ENCODE measurements around the gene ZNF70. TPM values are rescaled to one million over a fixed set of nuclear protein-coding genes. Genes with fewer than 3 reads are reported as not detected.
A peak's percentile ranks its signal among the peaks of the same experiment; 100 is the strongest.

The ZNF70 gene
- total RNA-seq, 1 donor from 2014 or later, result 12.1 TPM

GRCh38 chr22:23752750-23753149 is 1.8 kb upstream of the ZNF70 start:
- no peaks in the 10 kb centered on the region for H3K27me3 Mint-ChIP-seq (ENCODE audit: low read depth)
- TF ChIP-seq CTCF (IDR thresholded peaks at IDR 0.05), result no peak
- no peak overlapping the region for H3K4me3 Mint-ChIP-seq (ENCODE audit: unreplicated experiment)
- DNase-seq (ENCODE audit: low spot score), result no peak
- no peaks in the 10 kb centered on the region for H3K9me3 Mint-ChIP-seq (ENCODE audit: low read depth)
- peaks cover 17% of the 10 kb centered on the region for H3K4me1 Mint-ChIP-seq (ENCODE audit: low read depth)
- H3K27ac Mint-ChIP-seq (ENCODE audit: unreplicated experiment), result no peak overlapping the region
- no peaks in the 10 kb centered on the region for H3K36me3 Mint-ChIP-seq (ENCODE audit: low read depth)

GRCh38 chr22:23752090-23752691 is 1.3 kb upstream of the ZNF70 start:
- H3K4me1 Mint-ChIP-seq (ENCODE audit: low read depth), result peaks cover 17% of the 10 kb centered on the region
- no peaks in the 10 kb centered on the region for H3K9me3 Mint-ChIP-seq (ENCODE audit: low read depth)
- DNase-seq (ENCODE audit: low spot score), result no peak
- TF ChIP-seq CTCF (IDR thresholded peaks at IDR 0.05), result no peak
- H3K36me3 Mint-ChIP-seq (ENCODE audit: low read depth), result no peaks in the 10 kb centered on the region
- peak overlapping the region; percentile 29 for H3K27ac Mint-ChIP-seq (ENCODE audit: unreplicated experiment)
- no peaks in the 10 kb centered on the region for H3K27me3 Mint-ChIP-seq (ENCODE audit: low read depth)
- peak overlapping the region; percentile 75 for H3K4me3 Mint-ChIP-seq (ENCODE audit: unreplicated experiment)

- H3K4me1 Mint-ChIP-seq (ENCODE audit: low read depth), result peaks cover 17% of the 10 kb centered on the region
- no peak for DNase-seq (ENCODE audit: low spot score)
- TF ChIP-seq CTCF (IDR thresholded peaks at IDR 0.05), result no peak
- H3K4me3 Mint-ChIP-seq (ENCODE audit: unreplicated experiment), result peak overlapping the region; percentile 75
- H3K36me3 Mint-ChIP-seq (ENCODE audit: low read depth), result no peaks in the 10 kb centered on the region
- no peaks in the 10 kb centered on the region for H3K9me3 Mint-ChIP-seq (ENCODE audit: low read depth)
- H3K27ac Mint-ChIP-seq (ENCODE audit: unreplicated experiment), result peak overlapping the region; percentile 65
- no peaks in the 10 kb centered on the region for H3K27me3 Mint-ChIP-seq (ENCODE audit: low read depth)
Measured at GRCh38 chr22:23751441-23751996, 607 bp upstream of the ZNF70 start.

GRCh38 chr22:23750367-23750713 is 572 bp downstream of the ZNF70 start:
- Mint-ChIP-seq H3K9me3 (ENCODE audit: low read depth) (no peaks in the 10 kb centered on the region), H3K27ac (ENCODE audit: unreplicated experiment) (peak overlapping the region; percentile 91), H3K27me3 (ENCODE audit: low read depth) (no peaks in the 10 kb centered on the region), H3K4me1 (ENCODE audit: low read depth) (peaks cover 17% of the 10 kb centered on the region), H3K36me3 (ENCODE audit: low read depth) (no peaks in the 10 kb centered on the region), H3K4me3 (ENCODE audit: unreplicated experiment) (peak overlapping the region; percentile 90)
- DNase-seq (ENCODE audit: low spot score), result no peak
- no peak for TF ChIP-seq CTCF (IDR thresholded peaks at IDR 0.05)

- TF ChIP-seq CTCF (IDR thresholded peaks at IDR 0.05), result no peak
- peak overlapping the region; percentile 90 for H3K4me3 Mint-ChIP-seq (ENCODE audit: unreplicated experiment)
- DNase-seq (ENCODE audit: low spot score), result no peak
- H3K36me3 Mint-ChIP-seq (ENCODE audit: low read depth), result peaks cover 5% of the 10 kb centered on the region
- H3K9me3 Mint-ChIP-seq (ENCODE audit: low read depth), result no peaks in the 10 kb centered on the region
- H3K4me1 Mint-ChIP-seq (ENCODE audit: low read depth), result peaks cover 17% of the 10 kb centered on the region
- no peaks in the 10 kb centered on the region for H3K27me3 Mint-ChIP-seq (ENCODE audit: low read depth)
- H3K27ac Mint-ChIP-seq (ENCODE audit: unreplicated experiment), result peak overlapping the region; percentile 91
Measured at GRCh38 chr22:23749841-23750301, 1.0 kb downstream of the ZNF70 start.
